Colon (tissue), 2 donors: Measurements from ENCODE around the gene ARL4D.

Source experiments
- FAIRE-seq: peaks from 2 replicates; lab custom pipeline; 2012; peaks lifted over from hg19 to GRCh38; lab: Jason Lieb, UNC
- donor health status: control.
- donor health status: control.

ARL4D gene

DNA sequence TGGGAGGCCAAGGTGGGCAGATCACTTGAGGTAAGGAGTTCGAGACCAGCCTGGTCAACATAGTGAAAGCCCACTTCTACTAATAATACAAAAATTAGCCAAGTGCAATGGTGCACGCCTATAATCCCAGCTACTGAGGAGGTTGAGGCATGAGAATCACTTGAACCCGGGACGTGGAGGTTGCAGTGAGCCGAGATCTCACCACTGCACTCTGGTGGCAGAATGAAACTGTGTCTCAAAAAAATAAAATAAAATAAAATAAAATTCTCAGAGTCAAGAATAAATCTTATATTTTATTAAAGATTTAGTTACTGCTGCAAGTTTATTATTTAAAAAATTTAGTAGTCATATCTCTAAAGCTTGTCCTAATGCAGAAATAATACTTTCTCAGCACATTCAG, 29.7 kb downstream of the ARL4D start:
- no peak for FAIRE-seq

- FAIRE-seq: no peak
Measured at GRCh38 chr17:43430936-43431713, 32.3 kb downstream of the ARL4D start.

DNA sequence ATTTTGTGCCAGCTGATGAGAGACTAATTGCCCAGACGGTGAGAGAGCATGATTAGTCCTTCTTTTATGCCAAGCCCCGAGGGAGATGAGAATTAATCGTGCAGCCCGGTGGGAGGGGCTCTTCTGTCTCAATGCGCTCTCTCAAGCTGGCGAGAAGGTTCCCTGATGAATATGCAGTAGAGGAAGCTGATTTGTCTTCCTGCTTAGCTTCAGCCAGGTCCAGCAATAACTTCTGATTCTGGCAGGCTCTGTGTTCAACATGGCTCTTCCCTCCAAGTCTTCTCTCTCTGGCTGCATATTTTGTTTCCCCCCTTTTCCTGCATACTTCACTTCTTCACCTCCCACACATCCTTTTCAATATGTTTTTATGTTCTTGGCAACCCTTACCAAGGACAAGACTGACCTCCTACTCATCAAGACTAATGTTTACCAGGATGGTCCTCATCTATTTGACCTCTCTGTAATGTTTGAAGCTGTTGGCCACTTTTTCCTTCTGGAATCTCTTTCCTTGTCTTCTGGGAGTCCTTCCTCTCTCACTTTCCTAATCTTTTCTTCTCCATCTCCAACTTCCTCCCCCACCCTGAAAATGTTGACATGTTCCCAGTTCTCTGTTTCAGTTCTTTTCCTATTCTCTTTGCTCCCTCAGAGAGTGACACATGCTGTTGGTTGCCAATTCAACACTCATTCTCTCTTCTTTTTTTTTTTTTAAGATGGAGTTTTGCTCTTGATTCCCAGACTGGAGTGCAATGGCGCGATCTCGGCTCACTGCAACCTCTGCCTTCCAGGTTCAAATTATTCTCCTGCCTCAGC, 33.1 kb downstream of the ARL4D start:
- no peak for FAIRE-seq

GRCh38 chr17:43434902-43435319, 36.1 kb downstream of the ARL4D start:
- no peak for FAIRE-seq

DNA sequence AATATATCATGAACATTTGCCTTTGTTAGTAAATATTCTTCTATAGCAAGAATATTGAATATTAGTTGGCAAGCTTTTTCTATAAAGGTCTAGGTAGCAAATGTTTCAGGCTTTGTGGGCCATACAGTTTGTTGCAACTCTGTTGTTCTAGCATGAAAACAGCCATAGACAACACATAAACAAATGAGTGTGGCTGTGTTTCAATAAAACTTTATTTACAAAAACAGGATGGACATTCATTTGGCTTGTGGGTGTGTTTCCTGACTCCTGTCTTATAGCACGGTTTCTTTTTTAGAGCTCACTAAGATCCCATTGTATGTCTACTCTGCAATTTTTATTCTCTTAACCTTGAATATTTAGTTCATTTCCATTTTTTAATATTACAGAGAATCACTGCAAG, 39.0 kb downstream of the ARL4D start:
- FAIRE-seq: no peak

DNA sequence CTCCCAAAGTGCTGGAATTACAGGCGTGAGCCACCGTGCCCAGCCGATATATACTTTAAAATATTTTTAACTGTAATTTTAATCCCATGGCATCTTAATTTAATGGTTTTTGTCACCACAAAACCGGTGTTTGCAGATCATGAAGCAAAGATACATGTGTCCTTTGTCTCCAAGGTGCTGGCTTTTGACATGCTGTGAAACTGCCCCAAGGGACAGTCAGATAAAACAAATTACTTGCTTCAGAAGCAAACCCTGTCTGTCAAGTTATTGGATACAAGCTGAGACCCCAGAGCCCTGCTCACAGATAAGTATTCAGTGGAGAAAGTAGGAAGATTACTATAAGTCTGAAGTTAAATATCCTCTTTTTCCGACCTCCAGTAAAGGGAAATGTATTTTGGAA, 39.8 kb downstream of the ARL4D start:
- no peak for FAIRE-seq

DNA sequence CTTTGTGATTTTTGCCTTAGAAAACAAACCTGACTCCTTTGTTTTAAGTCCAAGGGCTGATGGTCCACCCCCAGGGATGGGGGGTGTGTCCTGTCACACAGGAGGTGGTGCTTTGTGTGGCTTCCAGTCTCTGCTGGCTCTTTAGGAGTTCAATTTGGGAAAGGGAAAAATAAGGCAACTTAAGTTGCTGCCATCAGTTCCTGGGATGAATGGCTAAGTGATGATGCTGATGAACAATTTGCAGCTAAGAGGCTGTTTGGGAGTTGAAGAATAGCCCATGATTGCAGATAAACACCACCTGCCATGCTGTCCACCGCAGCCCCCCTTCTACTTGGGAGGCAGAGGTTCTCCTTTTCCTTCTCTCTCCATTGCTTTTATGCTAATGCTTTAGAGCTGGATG, 40.2 kb downstream of the ARL4D start:
- FAIRE-seq: no peak

DNA sequence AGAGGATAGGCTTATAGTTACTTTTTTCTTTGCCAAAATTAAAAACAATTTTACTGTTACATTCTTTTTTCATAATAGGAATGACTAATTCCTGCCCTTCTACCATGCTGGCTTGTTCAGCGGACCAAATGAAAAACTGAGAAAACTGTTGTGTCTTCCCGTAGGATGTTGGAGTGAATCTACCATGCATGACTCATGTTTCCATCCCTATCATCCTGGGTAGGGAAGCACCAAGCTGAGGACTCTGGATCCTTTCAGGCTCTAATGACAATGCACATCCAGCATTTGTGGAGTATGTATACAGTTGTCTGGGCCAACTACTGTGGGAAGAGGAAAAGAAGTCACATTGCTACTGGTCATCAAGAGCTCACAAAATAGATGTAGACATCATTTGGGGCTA, 43.9 kb downstream of the ARL4D start:
- FAIRE-seq: no peak

- no peak for FAIRE-seq
Measured at GRCh38 chr17:43443381-43443780, 44.6 kb downstream of the ARL4D start.

GRCh38 chr17:43444223-43445008, 45.6 kb downstream of the ARL4D start:
- no peak for FAIRE-seq

- no peak for FAIRE-seq
Measured at GRCh38 chr17:43445009-43445589, 46.3 kb downstream of the ARL4D start.

DNA sequence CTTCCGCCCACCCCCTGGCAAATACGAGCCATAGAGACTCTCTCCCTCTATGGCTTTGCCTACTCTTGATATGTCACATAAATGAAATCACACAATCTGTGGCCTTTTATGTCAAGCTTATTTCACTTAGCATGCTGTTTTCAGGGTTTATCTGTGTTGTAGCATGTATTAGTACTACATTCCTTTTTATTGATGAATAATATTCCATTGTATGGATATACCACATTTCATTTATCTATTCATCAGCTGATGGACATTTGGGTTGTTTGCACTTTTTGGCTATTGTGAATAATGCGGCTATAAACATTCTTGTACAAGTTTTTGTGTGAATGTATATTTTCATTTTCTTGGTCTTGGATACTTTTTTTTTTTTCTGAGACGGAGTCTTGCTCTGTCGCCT, 48.0 kb downstream of the ARL4D start:
- no peak for FAIRE-seq

DNA sequence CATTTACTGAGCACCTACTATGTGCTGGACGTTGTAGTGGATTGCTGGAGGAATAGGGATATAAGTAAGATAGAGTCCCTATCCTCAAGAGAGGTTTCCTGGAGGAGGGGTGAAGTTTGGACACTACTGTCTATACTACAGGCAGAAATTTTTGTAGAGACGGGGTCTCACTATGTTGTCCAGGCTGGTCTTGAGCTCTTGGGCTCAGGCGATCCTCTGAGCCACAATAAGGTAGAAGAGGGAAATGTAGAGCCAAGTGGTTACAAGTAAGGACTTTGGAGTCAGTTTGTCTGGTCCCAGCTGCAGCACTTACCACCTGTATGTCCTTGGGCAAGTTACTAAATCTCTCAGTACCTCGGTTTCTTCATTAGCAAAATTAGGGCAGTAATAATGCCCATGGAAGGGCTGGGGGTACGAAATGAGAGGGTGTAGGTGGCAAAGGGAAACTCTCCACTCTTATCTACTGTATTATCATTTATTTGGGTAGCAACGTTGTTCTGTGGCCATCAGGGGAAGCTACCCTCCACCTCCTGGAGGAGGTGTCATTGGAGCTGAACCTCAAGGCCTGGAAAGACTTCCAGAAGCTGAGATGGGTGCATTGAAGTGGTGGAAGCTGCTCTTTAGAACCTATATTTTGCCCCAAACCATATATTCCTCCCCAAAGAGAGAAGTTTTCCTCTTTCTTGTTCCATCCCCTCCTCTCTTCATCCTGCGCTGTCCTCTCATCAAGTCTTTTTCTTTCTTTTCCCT, 50.1 kb downstream of the ARL4D start:
- no peak for FAIRE-seq

GRCh38 chr17:43449470-43450248, 50.9 kb downstream of the ARL4D start:
- FAIRE-seq: no peak
